ACC112 (cell line): ENCODE data around the gene CLCC1.

ENCODE experiments used
- H2AFZ ChIP-seq: fragments of 200-600 bp; sonication (generic); one replicate; pipeline ENCODE4 v1.6.0; 2017; ENCODE audit warnings: antibody characterized with exemption, low read length; ENCODE audit not compliant: unreplicated experiment
- H3K27ac ChIP-seq: fragments of 200-600 bp; sonication (generic); 2 replicates; pipeline ENCODE4 v1.5.1; 2014; ENCODE audit warnings: low read depth, mild to moderate bottlenecking, antibody characterized with exemption, low read length, moderate library complexity
- H3K27me3 ChIP-seq: fragments of 200-600 bp; sonication (generic); 2 replicates; pipeline ENCODE4 v1.6.1; 2014; ENCODE audit warnings: mild to moderate bottlenecking, antibody characterized with exemption, low read length, moderate library complexity, mixed read lengths; ENCODE audit not compliant: insufficient read depth
- H3K36me3 ChIP-seq: fragments of 200-600 bp; sonication (generic); 2 replicates; pipeline ENCODE4 v1.6.1; 2016; ENCODE audit warnings: mild to moderate bottlenecking, antibody characterized with exemption, low read length, moderate library complexity, mixed read lengths; ENCODE audit not compliant: insufficient read depth
- H3K4me1 ChIP-seq: fragments of 200-600 bp; sonication (generic); one replicate; pipeline ENCODE4 v1.6.1; 2016; ENCODE audit warnings: low read length, mixed read lengths; ENCODE audit not compliant: insufficient read depth, unreplicated experiment, control insufficient read depth
- H3K4me3 ChIP-seq: fragments of 200-600 bp; sonication (generic); 2 replicates; pipeline ENCODE4 v1.5.1; 2014; ENCODE audit warnings: mild to moderate bottlenecking, low read depth, low read length
- H3K79me2 ChIP-seq: fragments of 200-600 bp; sonication (generic); one replicate; pipeline ENCODE4 v1.6.0; 2016; ENCODE audit warnings: low read length; ENCODE audit not compliant: control insufficient read depth, unreplicated experiment, insufficient read depth

The CLCC1 gene

DNA sequence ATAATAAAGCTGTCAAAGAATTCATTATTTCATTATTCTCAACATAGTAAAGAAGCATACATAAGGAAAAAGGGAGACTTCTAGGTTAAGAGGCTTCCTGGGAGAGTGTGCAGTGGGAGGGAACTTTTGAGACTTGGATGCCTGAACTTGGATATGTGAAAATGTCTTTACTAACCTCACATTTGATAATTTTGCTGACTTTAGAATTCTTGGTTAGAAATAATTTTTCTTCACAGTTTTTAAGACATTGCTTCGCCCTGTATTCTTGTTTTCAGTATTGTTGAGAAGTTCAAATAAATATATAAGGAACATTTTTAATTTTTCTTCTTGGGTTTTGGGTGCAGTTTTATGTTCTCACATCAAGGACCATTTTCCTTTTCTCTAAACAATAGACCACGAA lies 46.5 kb downstream of the CLCC1 start:
- Histone ChIP-seq H3K27ac (no peak overlapping the region), H2AFZ (no peak overlapping the region), H3K27me3 (no peaks in the 10 kb centered on the region), H3K36me3 (no peaks in the 10 kb centered on the region), H3K4me1 (peaks cover 9% of the 10 kb centered on the region), H3K4me3 (no peak overlapping the region), H3K79me2 (no peaks in the 10 kb centered on the region)
